Measurements from ENCODE around the gene MYO18B.

- no peak for TF ChIP-seq ZNF274 (IDR thresholded peaks at IDR 0.05; ENCODE audit: low read depth, low read length)
- TF ChIP-seq YY1 (IDR thresholded peaks at IDR 0.05; ENCODE audit: insufficient read depth, insufficient read length) = no peak
Observed at GRCh38 chr22:25729016-25729995, 12.7 kb upstream of the MYO18B start.
